K562 (cell line): ENCODE measurements around the gene NBR1. TPM values are rescaled to one million over a fixed set of nuclear protein-coding genes. Genes with fewer than 3 reads are reported as not detected.

ENCODE experiments used
- CHD1 ChIP-seq: fragments of 200-600 bp; sonication (generic); IDR thresholded peaks from one replicate; pipeline ENCODE4 v1.6.1; 2012; ENCODE audit warnings: mild to moderate bottlenecking, moderate library complexity, low read length, inconsistent platforms
- CHD2 ChIP-seq: IDR thresholded peaks from 2 replicates; pipeline ENCODE4 v1.6.1; 2011; ENCODE audit warnings: low read depth, low read length
- CXXC5 ChIP-seq: fragments of 250-450 bp; sonication (Bioruptor Pico); IDR thresholded peaks from 2 replicates; pipeline ENCODE4 v1.8.0; 2022; ENCODE audit warnings: inconsistent platforms, mild to moderate bottlenecking, moderate library complexity
- DIDO1 ChIP-seq: fragments of 450-650 bp; IDR thresholded peaks from 2 replicates; pipeline ENCODE4 v1.6.1; 2016; ENCODE audit warnings: low read depth, missing biosample characterization, missing genetic modification characterization
- HMG20B ChIP-seq: fragments of 250-450 bp; sonication (Bioruptor Pico); IDR thresholded peaks from 2 replicates; pipeline ENCODE4 v1.5.0; 2021; ENCODE audit warnings: mild to moderate bottlenecking
- MCM3 ChIP-seq: fragments of 450-650 bp; IDR thresholded peaks from 2 replicates; pipeline ENCODE4 v1.6.1; 2016
- MIER1 ChIP-seq: fragments of 450-650 bp; IDR thresholded peaks from 2 replicates; pipeline ENCODE4 v1.6.1; 2016; ENCODE audit warnings: antibody characterized with exemption, mild to moderate bottlenecking, low read depth
- POLR2AphosphoS2 ChIP-seq: IDR thresholded peaks from 2 replicates; pipeline ENCODE4 v1.6.1; 2012; ENCODE audit warnings: low read length, improper control_type of control experiment
- POLR2AphosphoS5 ChIP-seq: IDR thresholded peaks from 2 replicates; pipeline ENCODE4 v1.6.1; 2011; ENCODE audit warnings: mild to moderate bottlenecking, low read depth, low read length, moderate library complexity; ENCODE audit not compliant: control insufficient read depth, insufficient read depth
- PTRF ChIP-seq: fragments of 450-650 bp; IDR thresholded peaks from 2 replicates; pipeline ENCODE4 v1.6.1; 2016; ENCODE audit warnings: mild to moderate bottlenecking, missing genetic modification characterization, missing compliant biosample characterization
- PURB ChIP-seq: sonication (generic); formaldehyde crosslinking; IDR thresholded peaks from 2 replicates; pipeline ENCODE4 v1.9.0; 2021; ENCODE audit warnings: low read depth, mild to moderate bottlenecking, missing genetic modification reagents
- RBFOX2 ChIP-seq: fragments of 200-400 bp; formaldehyde crosslinking; IDR thresholded peaks from 2 replicates; pipeline ENCODE4 v1.6.1; 2017; ENCODE audit warnings: low read depth, mild to moderate bottlenecking, low read length, moderate library complexity
- SRF ChIP-seq, 2 experiments: fragments of 250-450, 450-650 bp in 1 of 2; sonication (Bioruptor Pico) in 1 of 2; sonication (generic) in 1 of 2; formaldehyde crosslinking; IDR thresholded peaks; 2 replicates each; pipeline versions ENCODE4 v1.5.0 to v1.5.1; 2020 to 2022; ENCODE audit warnings: mild to moderate bottlenecking in 1 of 2, missing genetic modification reagents in 1 of 2
- SUPT5H ChIP-seq: fragments of 450-650 bp; IDR thresholded peaks from 2 replicates; pipeline ENCODE4 v1.6.1; 2016
- TAF1 ChIP-seq: IDR thresholded peaks from 2 replicates; pipeline ENCODE4 v1.6.1; 2011; ENCODE audit warnings: mild to moderate bottlenecking, low read length, moderate library complexity; ENCODE audit not compliant: insufficient read depth, control insufficient read depth, severe bottlenecking; ENCODE audit errors: extremely low read depth
- TAL1 ChIP-seq: fragments of 450-650 bp; IDR thresholded peaks from 2 replicates; pipeline ENCODE4 v1.6.1; 2016; ENCODE audit warnings: mild to moderate bottlenecking
- TARDBP ChIP-seq: fragments of 450-650 bp; IDR thresholded peaks from 2 replicates; pipeline ENCODE4 v1.6.1; 2016
- TCFL5 ChIP-seq: fragments of 250-450 bp; sonication (Bioruptor Pico); conservative IDR thresholded peaks from 2 replicates; pipeline ENCODE4 v1.6.1; 2021; ENCODE audit warnings: mild to moderate bottlenecking, moderate library complexity, matching md5 sums
- TEAD4 ChIP-seq, 2 experiments: sonication (generic) in 1 of 2; formaldehyde crosslinking in 1 of 2; IDR thresholded peaks; 2 replicates each; pipeline versions ENCODE4 v1.6.1 to v1.8.0; 2012 to 2022; ENCODE audit warnings: borderline replicate concordance in 1 of 2, inconsistent platforms in 1 of 2, low read length in 1 of 2, mild to moderate bottlenecking in 1 of 2, missing genetic modification reagents in 1 of 2
- YBX1 ChIP-seq: fragments of 450-650 bp; IDR thresholded peaks from 2 replicates; pipeline ENCODE4 v1.7.1; 2016; ENCODE audit warnings: mild to moderate bottlenecking
- ZC3H11A ChIP-seq: IDR thresholded peaks from 2 replicates; pipeline ENCODE4 v1.6.1; 2012; ENCODE audit warnings: low read depth, low read length, improper control_type of control experiment
- ZEB2 ChIP-seq: fragments of 450-650 bp; IDR thresholded peaks from 2 replicates; pipeline ENCODE4 v1.6.1; 2016
- ZNF316 ChIP-seq: fragments of 450-650 bp; IDR thresholded peaks from 2 replicates; pipeline ENCODE4 v1.6.1; 2016
- ZNF695 ChIP-seq: fragments of 450-650 bp; formaldehyde crosslinking; IDR thresholded peaks from 2 replicates; pipeline ENCODE4 v1.4.0; 2020; ENCODE audit warnings: mild to moderate bottlenecking, moderate library complexity
- ZNF699 ChIP-seq: fragments of 250-450 bp; sonication (Bioruptor Pico); IDR thresholded peaks from 2 replicates; pipeline ENCODE4 v1.8.0; 2021; ENCODE audit warnings: mild to moderate bottlenecking, moderate library complexity; ENCODE audit not compliant: insufficient replicate concordance
- polyA plus RNA-seq, 8 experiments: library from polyadenylated mRNA; depleted of rRNA in 4 of 8; stranded (reverse) in 5 of 8; unstranded in 3 of 8; fragments of >200 nt; fragmentation: Nextera tagmentation in 2 of 8; fragmentation: Illumina TruSeq in 1 of 8; extraction: Ambion mirVana in 2 of 8; extraction: Trizol in 1 of 8; gene quantifications; 2 replicates each; pipeline versions ENCODE4 v1.2.1 to v1.2.3, GENCODE V29; 2011 to 2014; ENCODE audit warnings: inconsistent platforms in 1 of 8, missing spikeins in 1 of 8
- total RNA-seq, 7 experiments: library from RNA; depleted of rRNA in 6 of 7; stranded (reverse); fragments of >200 nt in 6 of 7; fragmentation: Illumina TruSeq in 2 of 7; extraction: Trizol in 2 of 7; gene quantifications; 2 replicates each; pipeline versions ENCODE4 v1.2.1 to v1.2.3, GENCODE V29; 2011 to 2021; ENCODE audit warnings: low replicate concordance in 1 of 7
- TF ChIP-seq, protein P1 (sequence below): fragments of 250-450 bp; sonication (Bioruptor Pico); IDR thresholded peaks from 2 replicates; pipeline ENCODE4 v1.5.0; 2020; ENCODE audit warnings: mild to moderate bottlenecking, borderline replicate concordance
- TF ChIP-seq, protein P2 (sequence below): sonication (generic); formaldehyde crosslinking; IDR thresholded peaks from 2 replicates; pipeline ENCODE4 v1.8.0; 2022; ENCODE audit warnings: mild to moderate bottlenecking, missing genetic modification reagents, borderline replicate concordance

The NBR1 gene
- total and polyA plus RNA-seq, 9 of the 15 experiments (the other 6 are each of a cell fraction or from before 2014, with no cell fraction given) = 4.2 to 70.1 (median 39.9) TPM

DNA sequence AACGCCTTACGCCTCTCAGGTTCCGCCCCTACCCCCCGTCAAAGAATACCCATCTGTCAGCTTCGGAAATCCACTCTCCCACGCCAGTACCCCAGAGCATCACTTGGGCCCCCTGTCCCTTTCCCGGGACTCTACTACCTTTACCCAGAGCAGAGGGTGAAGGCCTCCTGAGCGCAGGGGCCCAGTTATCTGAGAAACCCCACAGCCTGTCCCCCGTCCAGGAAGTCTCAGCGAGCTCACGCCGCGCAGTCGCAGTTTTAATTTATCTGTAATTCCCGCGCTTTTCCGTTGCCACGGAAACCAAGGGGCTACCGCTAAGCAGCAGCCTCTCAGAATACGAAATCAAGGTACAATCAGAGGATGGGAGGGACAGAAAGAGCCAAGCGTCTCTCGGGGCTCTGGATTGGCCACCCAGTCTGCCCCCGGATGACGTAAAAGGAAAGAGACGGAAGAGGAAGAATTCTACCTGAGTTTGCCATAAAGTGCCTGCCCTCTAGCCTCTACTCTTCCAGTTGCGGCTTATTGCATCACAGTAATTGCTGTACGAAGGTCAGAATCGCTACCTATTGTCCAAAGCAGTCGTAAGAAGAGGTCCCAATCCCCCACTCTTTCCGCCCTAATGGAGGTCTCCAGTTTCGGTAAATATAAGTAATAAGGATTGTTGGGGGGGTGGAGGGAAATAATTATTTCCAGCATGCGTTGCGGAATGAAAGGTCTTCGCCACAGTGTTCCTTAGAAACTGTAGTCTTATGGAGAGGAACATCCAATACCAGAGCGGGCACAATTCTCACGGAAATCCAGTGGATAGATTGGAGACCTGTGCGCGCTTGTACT is 45.7 kb upstream of the NBR1 start, which contains the start of gene BRCA1 (continued):
- TF ChIP-seq TAF1 (peak; percentile 87), PTRF (no peak), ZEB2 (no peak; the same call in 1 of the 2 replicates), ZC3H11A (no peak), MCM3 (no peak), HMG20B (CRISPR knock-in tag) (no peak), TEAD4 (IDR thresholded peaks at IDR 0.05; ENCODE audit: low read length) (no peak), TEAD4 (CRISPR knock-in tag; IDR thresholded peaks at IDR 0.05; ENCODE audit: borderline replicate concordance) (no peak), ZNF695 (no peak), YBX1 (no peak), ZNF316 (peak; percentile 82), CXXC5 (peak; percentile 34), POLR2AphosphoS2 (no peak), RBFOX2 (peak; percentile 66), CHD1 (no peak), TAL1 (no peak), CHD2 (no peak), TARDBP (no peak), MIER1 (no peak), DIDO1 (tag) (no peak), SUPT5H (peak; percentile 85), SRF (CRISPR knock-in tag; IDR thresholded peaks at IDR 0.05) (0 out of 4 replicates have a peak, but pooled peaks of 1 of the 2 experiments have one; percentile 10), ZNF699 (CRISPR knock-in tag) (no peak), PURB (CRISPR knock-in tag) (no peak), POLR2AphosphoS5 (peak; percentile 78), TCFL5 (CRISPR knock-in tag) (no peak)
- TF ChIP-seq, protein P1, sequence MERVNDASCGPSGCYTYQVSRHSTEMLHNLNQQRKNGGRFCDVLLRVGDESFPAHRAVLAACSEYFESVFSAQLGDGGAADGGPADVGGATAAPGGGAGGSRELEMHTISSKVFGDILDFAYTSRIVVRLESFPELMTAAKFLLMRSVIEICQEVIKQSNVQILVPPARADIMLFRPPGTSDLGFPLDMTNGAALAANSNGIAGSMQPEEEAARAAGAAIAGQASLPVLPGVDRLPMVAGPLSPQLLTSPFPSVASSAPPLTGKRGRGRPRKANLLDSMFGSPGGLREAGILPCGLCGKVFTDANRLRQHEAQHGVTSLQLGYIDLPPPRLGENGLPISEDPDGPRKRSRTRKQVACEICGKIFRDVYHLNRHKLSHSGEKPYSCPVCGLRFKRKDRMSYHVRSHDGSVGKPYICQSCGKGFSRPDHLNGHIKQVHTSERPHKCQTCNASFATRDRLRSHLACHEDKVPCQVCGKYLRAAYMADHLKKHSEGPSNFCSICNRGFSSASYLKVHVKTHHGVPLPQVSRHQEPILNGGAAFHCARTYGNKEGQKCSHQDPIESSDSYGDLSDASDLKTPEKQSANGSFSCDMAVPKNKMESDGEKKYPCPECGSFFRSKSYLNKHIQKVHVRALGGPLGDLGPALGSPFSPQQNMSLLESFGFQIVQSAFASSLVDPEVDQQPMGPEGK (CRISPR knock-in tag) = no peak
- TF ChIP-seq, protein P2, sequence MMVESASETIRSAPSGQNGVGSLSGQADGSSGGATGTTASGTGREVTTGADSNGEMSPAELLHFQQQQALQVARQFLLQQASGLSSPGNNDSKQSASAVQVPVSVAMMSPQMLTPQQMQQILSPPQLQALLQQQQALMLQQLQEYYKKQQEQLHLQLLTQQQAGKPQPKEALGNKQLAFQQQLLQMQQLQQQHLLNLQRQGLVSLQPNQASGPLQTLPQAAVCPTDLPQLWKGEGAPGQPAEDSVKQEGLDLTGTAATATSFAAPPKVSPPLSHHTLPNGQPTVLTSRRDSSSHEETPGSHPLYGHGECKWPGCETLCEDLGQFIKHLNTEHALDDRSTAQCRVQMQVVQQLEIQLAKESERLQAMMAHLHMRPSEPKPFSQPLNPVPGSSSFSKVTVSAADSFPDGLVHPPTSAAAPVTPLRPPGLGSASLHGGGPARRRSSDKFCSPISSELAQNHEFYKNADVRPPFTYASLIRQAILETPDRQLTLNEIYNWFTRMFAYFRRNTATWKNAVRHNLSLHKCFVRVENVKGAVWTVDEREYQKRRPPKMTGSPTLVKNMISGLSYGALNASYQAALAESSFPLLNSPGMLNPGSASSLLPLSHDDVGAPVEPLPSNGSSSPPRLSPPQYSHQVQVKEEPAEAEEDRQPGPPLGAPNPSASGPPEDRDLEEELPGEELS = no peak
